ENCODE data around the gene UBE2E3. TPM values are rescaled to one million over a fixed set of nuclear protein-coding genes. Genes with fewer than 3 reads are reported as not detected.

Gene UBE2E3
- total RNA-seq, 1 donor, result 28.9 TPM

DNA sequence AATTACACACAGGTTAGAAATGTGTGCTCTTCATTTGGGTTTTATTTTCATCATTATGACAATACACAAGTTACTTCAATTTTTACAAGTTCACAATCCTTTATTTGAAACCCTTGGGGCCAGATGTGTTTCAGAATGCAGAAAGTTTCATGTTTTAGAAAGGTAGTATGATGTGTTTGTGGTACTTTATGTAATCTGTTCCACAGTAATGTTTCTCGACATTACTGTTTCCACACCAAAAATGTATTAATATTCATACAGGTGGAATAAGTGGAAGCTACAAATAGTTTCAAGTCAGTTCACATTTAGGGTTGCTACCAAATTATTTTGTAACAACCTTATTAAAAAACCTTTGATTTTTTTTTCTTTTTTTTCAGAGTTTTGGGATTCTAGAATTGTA is 10.4 kb downstream of the UBE2E3 start:
- Histone ChIP-seq H3K4me3 (ENCODE audit: low read length) (no peak overlapping the region), H3K4me1 (ENCODE audit: insufficient read depth, low read length) (no peaks in the 10 kb centered on the region), H3K27me3 (ENCODE audit: insufficient read depth, low read length) (no peaks in the 10 kb centered on the region), H3K9me3 (ENCODE audit: low read depth, low read length) (no peaks in the 10 kb centered on the region)

DNA sequence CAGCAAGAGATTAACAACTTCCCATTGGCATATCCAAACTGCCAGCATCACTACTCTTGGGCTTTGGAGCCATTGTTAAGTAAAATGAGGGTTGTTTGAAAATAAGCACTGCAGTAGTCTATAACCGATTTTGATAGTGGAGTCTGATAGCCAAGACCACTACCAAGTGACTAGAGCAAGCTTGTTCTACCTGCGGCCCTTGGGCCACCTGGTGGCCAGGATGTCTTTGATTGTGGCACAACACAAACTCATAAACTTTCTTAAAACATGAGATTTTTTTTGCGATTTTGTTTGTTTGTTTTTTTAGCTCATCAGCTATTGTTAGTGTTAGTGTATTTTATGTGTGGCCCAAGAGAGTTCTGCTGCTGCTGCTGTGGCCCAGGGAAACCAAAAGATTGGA is 11.0 kb downstream of the UBE2E3 start:
- Histone ChIP-seq H3K4me3 (ENCODE audit: low read length) (no peak overlapping the region), H3K4me1 (ENCODE audit: insufficient read depth, low read length) (no peaks in the 10 kb centered on the region), H3K9me3 (ENCODE audit: low read depth, low read length) (no peaks in the 10 kb centered on the region), H3K27me3 (ENCODE audit: insufficient read depth, low read length) (no peaks in the 10 kb centered on the region)

- no peaks in the 10 kb centered on the region for H3K4me1 ChIP-seq (ENCODE audit: insufficient read depth, low read length)
- no peaks in the 10 kb centered on the region for H3K27me3 ChIP-seq (ENCODE audit: insufficient read depth, low read length)
- H3K9me3 ChIP-seq (ENCODE audit: low read depth, low read length), result no peaks in the 10 kb centered on the region
- no peak overlapping the region for H3K4me3 ChIP-seq (ENCODE audit: low read length)
Observed at GRCh38 chr2:180991820-180992219, 11.4 kb downstream of the UBE2E3 start.

GRCh38 chr2:180992994-180993393 is 12.6 kb downstream of the UBE2E3 start:
- H3K4me1 ChIP-seq (ENCODE audit: insufficient read depth, low read length), result no peaks in the 10 kb centered on the region
- H3K27me3 ChIP-seq (ENCODE audit: insufficient read depth, low read length), result no peaks in the 10 kb centered on the region
- no peaks in the 10 kb centered on the region for H3K9me3 ChIP-seq (ENCODE audit: low read depth, low read length)
- no peak overlapping the region for H3K4me3 ChIP-seq (ENCODE audit: low read length)

DNA sequence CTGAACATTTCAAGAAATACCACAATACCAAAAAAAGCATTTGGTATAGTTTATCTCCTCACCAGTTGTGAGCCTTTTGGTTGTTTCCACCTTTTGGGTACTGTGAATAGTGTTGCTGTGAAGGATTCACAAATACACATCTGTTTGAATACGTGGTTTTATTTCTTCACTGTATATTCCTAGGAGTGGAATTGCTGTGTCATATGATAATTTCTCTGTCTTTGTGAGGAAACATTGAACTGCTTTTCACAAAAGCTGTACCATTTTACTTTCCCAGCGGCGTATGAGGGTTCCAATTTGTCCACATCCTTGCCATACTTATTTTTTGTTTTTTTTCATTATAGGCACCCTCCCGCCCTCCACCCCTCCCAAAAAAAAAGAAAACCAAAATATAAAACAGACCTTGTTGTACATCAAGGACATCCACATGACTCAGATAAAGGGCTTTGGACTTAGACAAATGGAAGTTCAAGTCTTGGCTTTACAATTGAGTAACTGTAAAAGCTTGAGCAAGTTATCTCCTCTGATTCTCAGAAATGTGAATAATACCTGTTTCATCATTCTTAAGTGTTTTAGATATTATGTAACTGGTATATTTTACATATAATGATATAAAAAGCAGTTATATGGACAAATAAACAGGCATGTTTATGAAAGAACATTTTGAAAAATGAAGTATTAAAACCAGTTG is 19.0 kb downstream of the UBE2E3 start:
- Histone ChIP-seq H3K4me3 (ENCODE audit: low read length) (no peak overlapping the region), H3K27me3 (ENCODE audit: insufficient read depth, low read length) (no peaks in the 10 kb centered on the region), H3K4me1 (ENCODE audit: insufficient read depth, low read length) (no peaks in the 10 kb centered on the region), H3K9me3 (ENCODE audit: low read depth, low read length) (no peaks in the 10 kb centered on the region)

DNA sequence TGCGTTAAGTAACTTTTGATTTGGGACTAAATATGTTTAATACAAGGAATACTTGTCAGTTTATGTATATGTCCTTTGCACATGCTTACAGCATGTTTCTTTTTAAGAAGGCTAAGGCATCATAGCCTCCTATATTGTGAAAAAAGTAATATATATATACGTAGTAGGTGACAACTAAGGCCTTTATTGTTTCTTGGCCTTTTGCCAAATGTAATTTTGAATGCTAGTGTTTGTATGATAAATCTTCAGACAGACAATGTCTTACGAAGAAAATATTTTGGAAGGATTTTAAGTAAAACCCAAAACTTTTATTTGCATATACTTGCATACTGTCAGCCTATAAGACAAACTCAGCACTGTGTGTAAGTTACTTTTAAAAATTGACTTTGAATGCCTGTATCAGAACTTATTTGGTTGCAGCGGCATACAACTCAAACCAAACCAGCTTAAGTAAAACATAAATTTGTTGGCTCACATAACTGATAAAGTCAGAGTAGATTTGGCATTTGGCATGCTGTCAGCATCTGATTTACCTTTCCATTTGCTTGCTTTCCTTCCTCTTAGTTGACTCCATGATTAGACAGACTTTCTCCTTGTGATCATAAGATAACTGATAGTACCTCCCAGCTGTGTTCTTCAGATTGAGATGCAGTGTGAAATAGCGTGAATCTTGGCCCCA is 24.4 kb downstream of the UBE2E3 start:
- no peak overlapping the region for H3K4me3 ChIP-seq (ENCODE audit: low read length)
- H3K9me3 ChIP-seq (ENCODE audit: low read depth, low read length), result no peaks in the 10 kb centered on the region
- H3K27me3 ChIP-seq (ENCODE audit: insufficient read depth, low read length), result no peaks in the 10 kb centered on the region
- no peaks in the 10 kb centered on the region for H3K4me1 ChIP-seq (ENCODE audit: insufficient read depth, low read length)

DNA sequence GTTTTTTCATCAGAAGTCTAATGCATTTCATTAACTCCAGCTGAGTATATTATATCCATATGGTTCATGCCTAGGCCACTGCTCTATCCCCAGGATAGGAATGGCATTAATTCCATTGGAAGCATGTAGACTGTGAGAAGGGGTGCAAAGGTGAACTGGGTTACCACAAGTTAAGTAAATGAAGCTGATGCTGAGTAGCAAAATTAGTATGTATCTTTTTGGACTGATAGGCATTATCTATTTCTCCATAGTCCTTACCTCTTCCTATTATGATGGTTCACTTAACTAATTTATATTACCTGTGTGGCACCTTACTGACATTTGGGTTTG is 24.9 kb downstream of the UBE2E3 start:
- Histone ChIP-seq H3K9me3 (ENCODE audit: low read depth, low read length) (no peaks in the 10 kb centered on the region), H3K4me1 (ENCODE audit: insufficient read depth, low read length) (no peaks in the 10 kb centered on the region), H3K27me3 (ENCODE audit: insufficient read depth, low read length) (no peaks in the 10 kb centered on the region), H3K4me3 (ENCODE audit: low read length) (no peak overlapping the region)

DNA sequence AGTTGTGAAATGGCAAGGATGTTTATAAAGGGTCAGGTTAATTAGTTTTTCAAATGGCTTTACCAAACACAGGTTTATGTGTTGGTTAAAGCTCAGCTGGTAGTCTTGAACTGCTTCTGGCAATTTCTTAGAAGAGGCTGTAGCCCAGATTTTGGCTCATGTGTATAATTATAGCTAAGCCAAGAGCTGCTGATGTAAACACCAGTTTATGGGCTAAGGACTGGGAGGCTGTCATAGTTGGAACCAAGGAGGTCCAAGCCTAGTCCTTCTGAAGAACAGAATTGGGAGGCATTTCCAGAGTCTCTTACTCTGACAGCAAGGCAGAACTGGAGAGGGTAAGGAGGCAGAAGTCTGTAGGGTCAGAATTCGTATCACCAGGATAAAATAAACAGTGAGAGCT is 25.4 kb downstream of the UBE2E3 start:
- Histone ChIP-seq H3K27me3 (ENCODE audit: insufficient read depth, low read length) (no peaks in the 10 kb centered on the region), H3K9me3 (ENCODE audit: low read depth, low read length) (no peaks in the 10 kb centered on the region), H3K4me1 (ENCODE audit: insufficient read depth, low read length) (no peaks in the 10 kb centered on the region), H3K4me3 (ENCODE audit: low read length) (no peak overlapping the region)

- Histone ChIP-seq H3K27me3 (ENCODE audit: insufficient read depth, low read length) (no peaks in the 10 kb centered on the region), H3K9me3 (ENCODE audit: low read depth, low read length) (no peaks in the 10 kb centered on the region), H3K4me3 (ENCODE audit: low read length) (no peak overlapping the region), H3K4me1 (ENCODE audit: insufficient read depth, low read length) (no peaks in the 10 kb centered on the region)
Observed at GRCh38 chr2:181007086-181007837, 26.9 kb downstream of the UBE2E3 start.

DNA sequence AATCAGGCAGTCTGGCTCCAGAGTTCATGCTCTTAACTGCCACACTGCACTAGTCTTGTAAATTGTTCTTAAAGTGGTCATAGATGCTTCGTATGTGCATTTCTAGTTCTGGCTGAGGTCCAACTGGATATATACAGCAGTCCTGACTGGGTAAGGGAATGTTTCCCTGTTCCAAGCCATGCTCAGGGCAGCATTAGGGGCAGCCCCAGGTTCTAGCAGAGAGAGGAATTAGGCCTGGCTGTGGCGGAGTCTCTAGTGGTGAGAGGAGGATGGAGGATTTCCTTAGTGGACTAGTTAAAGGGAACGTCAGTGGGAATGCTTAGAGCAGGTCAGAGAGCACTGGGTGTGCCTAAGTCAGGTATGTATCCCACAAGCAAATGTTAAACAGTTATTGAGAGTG is 28.0 kb downstream of the UBE2E3 start:
- H3K4me1 ChIP-seq (ENCODE audit: insufficient read depth, low read length), result no peaks in the 10 kb centered on the region
- H3K27me3 ChIP-seq (ENCODE audit: insufficient read depth, low read length), result no peaks in the 10 kb centered on the region
- H3K9me3 ChIP-seq (ENCODE audit: low read depth, low read length), result no peaks in the 10 kb centered on the region
- no peak overlapping the region for H3K4me3 ChIP-seq (ENCODE audit: low read length)

DNA sequence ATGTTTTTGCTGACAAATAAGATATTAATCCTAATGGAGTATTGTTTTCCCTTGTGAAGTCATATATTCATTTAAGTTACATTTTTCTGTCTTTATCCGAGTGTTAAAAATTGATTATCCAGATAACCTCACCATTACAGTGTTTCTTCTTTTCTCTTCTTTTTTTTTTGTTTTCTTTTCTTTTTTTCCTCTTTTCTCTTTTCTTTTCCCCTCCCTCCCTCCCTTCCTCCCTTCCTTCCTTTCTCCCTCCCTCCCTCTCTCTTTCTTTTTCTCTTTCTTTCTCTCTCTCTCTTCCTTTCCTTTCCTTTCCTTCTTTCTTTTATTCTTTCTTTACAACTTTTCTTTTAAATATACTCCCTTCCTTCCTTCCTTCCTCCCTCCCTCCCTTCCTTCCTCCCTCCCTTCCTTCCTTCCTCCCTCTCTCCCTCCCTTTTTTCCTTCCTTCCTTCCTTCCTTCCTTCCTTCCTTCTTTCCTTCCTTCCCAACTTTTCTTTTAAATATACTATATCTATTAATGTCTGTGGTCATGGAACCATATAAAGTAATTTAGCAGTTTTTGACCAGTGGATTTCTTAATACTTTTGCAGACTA is 40.9 kb downstream of the UBE2E3 start:
- Histone ChIP-seq H3K27me3 (ENCODE audit: insufficient read depth, low read length) (no peaks in the 10 kb centered on the region), H3K9me3 (ENCODE audit: low read depth, low read length) (no peaks in the 10 kb centered on the region), H3K4me3 (ENCODE audit: low read length) (no peak overlapping the region), H3K4me1 (ENCODE audit: insufficient read depth, low read length) (no peaks in the 10 kb centered on the region)

DNA sequence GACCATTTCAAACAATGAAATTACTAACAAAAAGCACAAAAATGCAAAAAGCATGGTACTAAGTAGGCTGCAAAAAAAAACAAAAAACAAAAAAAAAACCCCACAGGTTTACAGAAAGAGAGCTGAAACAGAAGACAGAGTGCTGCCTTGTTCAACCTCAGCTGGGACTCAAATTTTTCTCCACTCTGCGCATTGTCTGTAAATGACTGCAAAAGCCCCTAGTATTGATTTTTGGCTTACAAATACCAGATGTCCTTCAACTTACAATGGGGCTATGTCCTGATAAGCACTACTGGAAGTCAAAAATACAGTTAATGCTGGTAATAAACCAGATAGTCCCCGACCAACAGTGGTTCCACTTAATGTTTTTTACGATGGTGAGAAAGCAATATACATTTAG is 42.2 kb downstream of the UBE2E3 start:
- Histone ChIP-seq H3K9me3 (ENCODE audit: low read depth, low read length) (no peaks in the 10 kb centered on the region), H3K4me1 (ENCODE audit: insufficient read depth, low read length) (no peaks in the 10 kb centered on the region), H3K27me3 (ENCODE audit: insufficient read depth, low read length) (no peaks in the 10 kb centered on the region), H3K4me3 (ENCODE audit: low read length) (no peak overlapping the region)

DNA sequence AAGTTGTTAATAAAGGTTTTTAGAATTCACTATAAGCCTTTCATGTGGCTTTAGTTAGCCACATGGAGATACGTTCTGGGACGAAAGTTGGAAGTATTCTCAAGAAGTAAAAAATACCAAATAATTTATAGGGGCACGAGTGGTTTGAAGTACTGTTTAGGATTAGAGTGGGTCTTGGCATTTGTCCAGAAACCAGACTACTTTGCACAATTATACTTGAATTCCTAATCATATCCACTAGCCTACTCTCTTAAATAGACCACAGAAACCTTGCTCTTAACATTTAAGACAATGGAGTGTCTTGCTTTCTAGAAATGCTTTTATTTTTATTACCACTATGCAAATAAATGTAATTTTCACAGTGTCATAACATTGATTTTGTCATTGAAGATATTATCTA is 44.6 kb downstream of the UBE2E3 start:
- Histone ChIP-seq H3K27me3 (ENCODE audit: insufficient read depth, low read length) (no peaks in the 10 kb centered on the region), H3K4me1 (ENCODE audit: insufficient read depth, low read length) (no peaks in the 10 kb centered on the region), H3K4me3 (ENCODE audit: low read length) (no peak overlapping the region), H3K9me3 (ENCODE audit: low read depth, low read length) (no peaks in the 10 kb centered on the region)

- H3K9me3 ChIP-seq (ENCODE audit: low read depth, low read length), result no peaks in the 10 kb centered on the region
- no peak overlapping the region for H3K4me3 ChIP-seq (ENCODE audit: low read length)
- H3K27me3 ChIP-seq (ENCODE audit: insufficient read depth, low read length), result no peaks in the 10 kb centered on the region
- no peaks in the 10 kb centered on the region for H3K4me1 ChIP-seq (ENCODE audit: insufficient read depth, low read length)
Observed at GRCh38 chr2:181036445-181036844, 56.0 kb downstream of the UBE2E3 start.

- Histone ChIP-seq H3K27me3 (ENCODE audit: insufficient read depth, low read length) (no peaks in the 10 kb centered on the region), H3K9me3 (ENCODE audit: low read depth, low read length) (no peaks in the 10 kb centered on the region), H3K4me3 (ENCODE audit: low read length) (no peak overlapping the region), H3K4me1 (ENCODE audit: insufficient read depth, low read length) (no peaks in the 10 kb centered on the region)
Observed at GRCh38 chr2:181036848-181037603, 56.6 kb downstream of the UBE2E3 start.
